Mucosa of descending colon (tissue), 3 donors: ENCODE results near the gene CHN2. TPM values are rescaled to one million over a fixed set of nuclear protein-coding genes. Genes with fewer than 3 reads are reported as not detected.
A peak's percentile ranks its signal among the peaks of the same experiment; 100 is the strongest.

Experiments
- ATAC-seq: fragments of 200-7000 bp; cut with Tn5 transposase; one replicate; pipeline ENCODE4 v1.9.1; 2020; ENCODE audit warnings: mild to moderate bottlenecking, moderate library complexity
- DNase-seq, 3 donors: peaks; one replicate each; pipeline ENCODE4 v3.0.0-alpha.2; 2020
- H3K36me3 ChIP-seq: fragments of 200-600 bp; one replicate; pipeline ENCODE4 v1.8.0; 2021; ENCODE audit warnings: low read depth, mild to moderate bottlenecking
- H3K4me1 ChIP-seq: fragments of 200-600 bp; one replicate; pipeline ENCODE4 v1.8.0; 2021; ENCODE audit warnings: low read depth, mild to moderate bottlenecking
- H3K4me3 ChIP-seq: fragments of 200-600 bp; one replicate; pipeline ENCODE4 v1.8.0; 2021; ENCODE audit warnings: mild to moderate bottlenecking
- H3K9me3 ChIP-seq: fragments of 200-600 bp; one replicate; pipeline ENCODE4 v1.8.0; 2021; ENCODE audit warnings: mild to moderate bottlenecking
- intact Hi-C, 2 donors: fragments of 100-400 bp; cut with DNase I in 1 of 2; cut with micrococcal nuclease in 1 of 2; formaldehyde crosslinking; loops; one replicate each; pipeline versions ENCODE4 v1.11.0 to v1.11.1; 2022; cut with DNase I, micrococcal nuclease
- total RNA-seq, 3 donors: library from RNA; stranded (reverse); fragmentation: NEBNext Ultra II Directional in 2 of 3; extraction: Animal tissue kit (Norgen Biotek cat#: 25700) in 2 of 3; gene quantifications; one replicate each; pipeline versions ENCODE4 v1.2.1 to v1.2.4, GENCODE V29; 2021 to 2023
- TF ChIP-seq, protein P1 (sequence below): fragments of 200-600 bp; IDR thresholded peaks from one replicate; pipeline ENCODE4 v1.8.0; 2022; ENCODE audit warnings: antibody characterized with exemption, mild to moderate bottlenecking
- donor health status: DM: no; HTN: no; CAD: no; lungs with moderate emphysema.
- donor health status: DM: no; HTN: no; CAD: no.
- donor health status: DM: no; HTN: yes; CAD: no.

The CHN2 gene
- total RNA-seq, 3 donors from 2014 or later = 18.7 to 41.5 (median 27.6) TPM

DNA sequence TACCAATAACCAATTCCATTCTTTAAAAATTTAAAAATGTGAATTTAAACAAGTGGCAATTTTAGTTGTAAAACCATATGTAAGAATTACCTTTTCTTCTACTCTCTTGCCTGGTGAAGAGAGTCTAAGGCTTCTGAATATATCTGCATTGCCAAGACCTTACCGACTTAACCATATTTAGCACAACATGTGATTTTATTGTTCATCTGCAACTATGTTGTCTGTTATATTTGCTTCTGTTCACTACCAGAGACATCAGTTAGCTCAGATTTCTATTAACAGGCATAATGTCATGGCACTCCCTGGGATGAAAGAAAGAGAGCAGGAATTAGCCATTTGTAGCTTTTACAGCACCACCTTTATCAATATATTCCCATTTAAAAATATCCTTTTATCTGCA, 55.3 kb downstream of the CHN2 start:
- TF ChIP-seq, protein P1, sequence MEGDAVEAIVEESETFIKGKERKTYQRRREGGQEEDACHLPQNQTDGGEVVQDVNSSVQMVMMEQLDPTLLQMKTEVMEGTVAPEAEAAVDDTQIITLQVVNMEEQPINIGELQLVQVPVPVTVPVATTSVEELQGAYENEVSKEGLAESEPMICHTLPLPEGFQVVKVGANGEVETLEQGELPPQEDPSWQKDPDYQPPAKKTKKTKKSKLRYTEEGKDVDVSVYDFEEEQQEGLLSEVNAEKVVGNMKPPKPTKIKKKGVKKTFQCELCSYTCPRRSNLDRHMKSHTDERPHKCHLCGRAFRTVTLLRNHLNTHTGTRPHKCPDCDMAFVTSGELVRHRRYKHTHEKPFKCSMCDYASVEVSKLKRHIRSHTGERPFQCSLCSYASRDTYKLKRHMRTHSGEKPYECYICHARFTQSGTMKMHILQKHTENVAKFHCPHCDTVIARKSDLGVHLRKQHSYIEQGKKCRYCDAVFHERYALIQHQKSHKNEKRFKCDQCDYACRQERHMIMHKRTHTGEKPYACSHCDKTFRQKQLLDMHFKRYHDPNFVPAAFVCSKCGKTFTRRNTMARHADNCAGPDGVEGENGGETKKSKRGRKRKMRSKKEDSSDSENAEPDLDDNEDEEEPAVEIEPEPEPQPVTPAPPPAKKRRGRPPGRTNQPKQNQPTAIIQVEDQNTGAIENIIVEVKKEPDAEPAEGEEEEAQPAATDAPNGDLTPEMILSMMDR = no peak
- ATAC-seq (no peak), DNase-seq (no peak)
- Histone ChIP-seq H3K9me3 (no peaks in the 10 kb centered on the region), H3K36me3 (no peaks in the 10 kb centered on the region), H3K4me1 (no peaks in the 10 kb centered on the region), H3K4me3 (no peak overlapping the region)
- intact Hi-C loops = no loop called here

DNA sequence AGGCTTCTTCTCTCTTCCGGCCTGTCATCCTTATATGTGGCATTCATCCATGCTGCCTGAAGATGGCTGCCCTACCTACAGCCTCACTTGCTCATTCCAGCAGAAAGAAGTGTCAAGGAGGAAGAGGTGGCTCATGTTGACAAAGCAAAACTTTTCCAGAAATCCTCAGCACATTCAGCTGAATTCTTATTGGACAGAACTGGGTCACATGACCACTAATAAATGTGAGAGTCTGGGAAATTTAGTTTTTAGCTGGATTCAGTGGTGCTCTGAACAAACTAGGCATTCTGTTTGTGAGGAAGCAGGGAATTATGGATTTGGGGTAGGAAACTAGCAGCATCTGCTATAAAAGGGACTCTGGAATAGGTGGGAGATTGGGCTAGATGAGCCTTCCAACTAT, 58.6 kb downstream of the CHN2 start:
- H3K9me3 ChIP-seq = no peaks in the 10 kb centered on the region
- ATAC-seq = no peak
- H3K36me3 ChIP-seq = no peaks in the 10 kb centered on the region
- DNase-seq = no peak
- intact Hi-C loops = no loop called here
- H3K4me3 ChIP-seq = no peak overlapping the region
- TF ChIP-seq, protein P1 = no peak
- H3K4me1 ChIP-seq = no peaks in the 10 kb centered on the region

DNA sequence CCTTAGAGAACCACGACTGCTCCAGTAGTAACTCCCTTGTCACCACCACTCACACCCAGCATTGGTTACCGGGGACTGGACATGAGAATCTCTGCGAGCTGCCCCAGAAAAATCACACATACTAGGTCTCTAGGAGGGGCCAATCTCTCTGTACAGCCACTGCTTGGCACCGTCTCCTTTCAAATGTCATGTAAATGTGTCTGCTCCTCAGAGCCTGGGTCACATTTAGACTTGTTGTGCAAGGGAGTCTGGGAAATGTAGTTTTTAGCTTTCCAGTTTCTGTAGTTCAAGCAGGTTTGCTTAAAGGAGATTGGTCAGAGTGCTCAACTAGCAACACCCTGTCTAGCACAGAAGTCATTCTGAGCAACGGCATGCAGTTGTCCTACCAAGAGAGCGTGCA, 60.0 kb downstream of the CHN2 start:
- intact Hi-C loops = no loop called here
- TF ChIP-seq, protein P1 = no peak
- H3K9me3 ChIP-seq = no peaks in the 10 kb centered on the region
- H3K36me3 ChIP-seq = no peaks in the 10 kb centered on the region
- DNase-seq (no peak), ATAC-seq (peak; percentile 21)
- H3K4me1 ChIP-seq = no peaks in the 10 kb centered on the region
- H3K4me3 ChIP-seq = no peak overlapping the region

DNA sequence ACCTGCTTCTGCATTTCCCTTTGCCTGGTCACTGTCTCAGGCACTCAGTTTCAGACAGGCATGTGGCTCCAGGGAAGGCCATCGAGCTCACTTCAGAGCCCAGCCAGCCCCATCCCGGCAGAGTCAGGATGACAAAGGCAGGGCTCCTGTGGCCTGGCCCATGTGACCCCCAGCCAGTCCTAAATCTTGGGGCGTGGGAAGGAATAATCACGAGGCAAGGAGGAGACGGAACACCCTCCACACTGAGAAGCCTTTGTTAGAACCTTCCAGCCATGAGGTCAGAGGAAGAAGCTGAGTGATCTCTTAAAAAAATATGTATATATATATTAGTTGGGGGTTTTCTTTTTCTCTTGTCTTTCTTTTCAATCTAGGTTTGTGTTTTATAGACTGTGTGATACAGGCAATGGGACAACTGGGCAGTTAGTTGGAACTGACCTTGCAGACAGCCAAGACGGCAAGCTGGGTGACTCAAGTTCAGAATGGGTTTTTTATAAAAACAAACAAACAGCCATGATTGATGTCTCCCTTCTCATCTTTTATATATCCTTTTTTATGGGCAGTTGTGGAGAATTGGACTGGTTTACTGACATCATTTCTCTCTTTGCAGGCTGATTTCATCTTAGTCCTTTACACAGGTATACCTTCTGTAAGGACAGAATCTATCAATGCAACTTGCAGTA, 60.8 kb downstream of the CHN2 start:
- peak; percentile 25 for ATAC-seq
- Histone ChIP-seq H3K4me1 (no peaks in the 10 kb centered on the region), H3K36me3 (no peaks in the 10 kb centered on the region), H3K9me3 (no peaks in the 10 kb centered on the region), H3K4me3 (no peak overlapping the region)
- TF ChIP-seq, protein P1 = no peak
- no peak for DNase-seq
- intact Hi-C loops = no loop called here

DNA sequence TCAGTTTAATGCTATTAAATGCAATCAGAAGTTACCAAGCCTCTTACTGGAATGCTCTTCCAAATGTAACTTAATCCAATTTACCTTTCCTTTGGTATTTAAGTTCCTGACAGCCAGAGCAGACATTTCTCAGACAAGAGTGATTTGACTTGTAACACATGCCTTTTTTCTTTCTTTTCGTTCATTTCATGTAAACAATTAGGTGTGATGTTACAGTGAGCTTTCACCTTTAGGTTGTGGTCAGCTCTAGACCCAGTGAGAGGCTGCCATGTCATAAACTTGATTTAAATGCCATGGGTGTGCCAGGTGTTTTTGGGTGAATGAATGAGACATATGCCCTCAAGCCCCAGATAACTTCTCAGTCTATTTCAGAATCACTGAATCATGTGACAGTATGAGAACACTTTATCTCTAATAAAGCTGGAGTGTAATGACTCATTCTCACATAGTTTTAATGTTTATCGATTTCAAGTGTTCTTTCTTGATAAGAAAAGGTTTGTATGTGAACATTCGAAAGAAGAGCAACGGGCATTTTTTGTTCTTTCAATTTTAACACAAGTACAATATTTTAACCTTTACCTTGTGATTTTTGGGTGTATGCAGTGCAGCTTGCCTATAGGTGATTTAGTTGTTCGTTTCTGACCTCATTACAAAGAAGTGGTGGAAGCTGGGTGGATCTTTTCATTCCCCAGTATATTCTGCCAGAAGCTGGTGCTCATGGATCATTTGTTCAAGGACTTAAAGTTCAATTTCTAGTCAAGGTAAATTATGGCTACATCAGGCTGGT, 61.5 kb downstream of the CHN2 start:
- Histone ChIP-seq H3K36me3 (no peaks in the 10 kb centered on the region), H3K4me1 (no peaks in the 10 kb centered on the region), H3K4me3 (no peak overlapping the region), H3K9me3 (no peaks in the 10 kb centered on the region)
- intact Hi-C loops = no loop called here
- peak; percentile 74 for ATAC-seq
- no peak for DNase-seq
- TF ChIP-seq, protein P1 = no peak
